GM10266 (cell line): ENCODE measurements around the gene DNAJB11.
"Not testable (repeated sequence)": the region's sequence is repeated elsewhere in the genome, so short reads cannot be mapped to it uniquely, and the experiment has no call there.

Source experiments
- DNase-seq: peaks from one replicate; pipeline ENCODE4 v3.0.0; 2012; ENCODE audit errors: extremely low spot score
- CTCF ChIP-seq: IDR thresholded peaks from 2 replicates; pipeline ENCODE4 v1.5.1; 2012; ENCODE audit warnings: mild to moderate bottlenecking, low read depth; ENCODE audit not compliant: control insufficient read depth, insufficient read depth; ENCODE audit errors: missing control alignments

The DNAJB11 gene

DNA sequence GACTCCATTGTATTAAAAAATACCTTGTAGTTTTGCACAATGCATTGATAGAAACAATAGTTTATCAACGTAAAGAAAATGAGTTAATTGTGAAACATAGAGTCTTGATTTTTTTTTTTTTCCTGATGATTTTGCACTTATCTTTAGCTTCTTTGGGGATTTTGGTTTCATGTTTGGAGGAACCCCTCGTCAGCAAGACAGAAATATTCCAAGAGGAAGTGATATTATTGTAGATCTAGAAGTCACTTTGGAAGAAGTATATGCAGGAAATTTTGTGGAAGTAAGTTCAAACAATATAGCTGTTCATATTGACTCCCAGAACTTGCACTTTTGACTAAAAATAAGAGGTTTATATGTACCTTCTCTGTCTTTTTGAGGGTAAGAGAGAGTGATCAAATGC is 7.0 kb downstream of the DNAJB11 start:
- TF ChIP-seq CTCF = no peak
- DNase-seq = no peak

- no peak for TF ChIP-seq CTCF
- DNase-seq = no peak
Observed at GRCh38 chr3:186580785-186581184, 10.3 kb downstream of the DNAJB11 start.

GRCh38 chr3:186582541-186582940 is 12.0 kb downstream of the DNAJB11 start:
- TF ChIP-seq CTCF = no peak

GRCh38 chr3:186583831-186584230 is 13.3 kb downstream of the DNAJB11 start:
- DNase-seq = no peak
- TF ChIP-seq CTCF = no peak

More at GRCh38 chr3:186582541-186582940, 12.0 kb downstream of the DNAJB11 start:
- DNase-seq = no peak

DNA sequence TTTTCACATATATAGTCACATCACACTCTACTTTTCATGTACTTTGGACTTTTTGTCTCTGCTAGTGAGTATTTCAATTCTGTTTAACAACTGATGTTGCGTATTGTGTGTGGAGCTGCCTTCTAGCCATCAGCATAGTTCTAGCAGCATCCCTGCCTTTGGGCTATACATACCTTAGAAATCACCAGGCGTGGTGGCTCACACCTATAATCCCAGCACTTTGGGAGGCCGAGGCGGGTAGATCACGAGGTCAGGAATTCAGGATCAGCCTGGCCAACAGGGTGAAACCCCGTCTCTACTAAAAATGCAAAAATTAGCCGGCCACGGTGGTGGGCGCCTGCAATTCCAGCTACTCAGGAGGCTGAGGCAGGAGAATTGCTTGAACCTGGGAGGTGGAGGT is 15.7 kb downstream of the DNAJB11 start:
- DNase-seq = not testable (repeated sequence)

DNA sequence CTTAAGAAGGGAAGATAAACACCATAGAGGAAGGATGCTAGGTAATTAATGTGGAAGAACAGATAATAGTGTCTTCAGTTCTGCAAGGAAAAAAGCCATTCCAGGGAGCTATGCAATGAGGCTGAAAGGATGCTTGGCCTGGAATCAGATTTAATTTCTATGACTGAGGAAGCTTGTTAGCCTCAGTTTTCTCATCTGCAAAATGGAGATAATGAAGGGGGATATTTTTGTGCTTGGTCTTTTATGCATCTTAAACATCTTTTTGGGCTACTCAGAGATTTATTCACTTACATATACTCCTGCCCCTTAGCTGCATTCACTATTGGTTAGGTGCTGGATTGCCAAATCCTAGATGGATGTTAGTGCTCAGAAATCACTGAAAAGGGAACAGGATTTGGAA is 16.7 kb downstream of the DNAJB11 start:
- DNase-seq = no peak
- no peak for TF ChIP-seq CTCF

- no peak for DNase-seq
- TF ChIP-seq CTCF = no peak
Observed at GRCh38 chr3:186588632-186589031, 18.1 kb downstream of the DNAJB11 start.

DNA sequence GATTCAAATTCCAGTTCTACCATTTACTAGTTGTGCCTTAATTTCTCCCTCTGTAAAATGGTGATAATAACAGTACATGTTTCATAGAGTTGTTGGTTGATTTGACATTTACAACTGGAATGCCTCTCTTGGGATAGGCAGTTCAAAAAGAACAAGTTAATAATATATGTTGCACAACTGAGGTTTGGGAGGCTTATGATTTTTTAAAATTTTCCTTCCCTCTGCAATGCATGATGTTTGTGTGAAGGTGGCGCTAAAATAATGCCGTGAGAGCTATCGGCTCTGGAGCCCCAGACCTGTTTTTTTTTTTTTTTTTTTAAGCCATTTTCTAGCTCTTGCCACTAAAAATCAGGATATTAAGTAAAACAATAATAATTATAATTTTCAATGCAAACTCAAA is 18.6 kb downstream of the DNAJB11 start:
- no peak for TF ChIP-seq CTCF
- no peak for DNase-seq
